Measurements from ENCODE around the gene DCST2.

DNA sequence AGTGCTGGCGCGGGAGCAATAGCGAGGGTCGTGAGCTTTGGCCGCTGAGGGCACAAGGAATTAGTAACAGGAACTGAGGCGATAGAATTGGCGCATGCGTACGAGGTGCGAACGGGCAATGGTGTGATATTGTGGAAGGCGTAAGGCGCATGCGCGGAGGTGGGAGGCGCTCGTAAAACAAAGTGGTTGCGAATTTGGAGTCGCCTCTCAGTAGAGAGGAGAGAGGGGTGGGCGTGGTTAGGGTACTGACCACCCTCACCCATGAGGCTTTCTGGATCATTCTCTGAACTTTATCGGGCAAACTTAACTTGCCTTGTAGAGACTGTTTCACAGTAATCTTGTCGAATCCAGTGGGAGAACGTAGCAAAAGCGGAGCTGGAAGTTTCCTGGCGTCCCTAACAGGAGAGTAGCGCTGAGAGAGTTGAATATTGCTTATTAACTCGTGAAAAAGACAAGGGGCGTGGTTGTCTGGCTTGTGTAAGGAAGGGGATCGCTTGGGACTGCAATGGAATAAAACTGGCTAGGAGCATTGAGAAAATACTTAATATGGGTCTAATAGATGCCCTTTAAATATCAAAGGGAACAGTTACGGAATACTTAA lies 58.7 kb downstream of the DCST2 start:
- TF ChIP-seq, protein P1, sequence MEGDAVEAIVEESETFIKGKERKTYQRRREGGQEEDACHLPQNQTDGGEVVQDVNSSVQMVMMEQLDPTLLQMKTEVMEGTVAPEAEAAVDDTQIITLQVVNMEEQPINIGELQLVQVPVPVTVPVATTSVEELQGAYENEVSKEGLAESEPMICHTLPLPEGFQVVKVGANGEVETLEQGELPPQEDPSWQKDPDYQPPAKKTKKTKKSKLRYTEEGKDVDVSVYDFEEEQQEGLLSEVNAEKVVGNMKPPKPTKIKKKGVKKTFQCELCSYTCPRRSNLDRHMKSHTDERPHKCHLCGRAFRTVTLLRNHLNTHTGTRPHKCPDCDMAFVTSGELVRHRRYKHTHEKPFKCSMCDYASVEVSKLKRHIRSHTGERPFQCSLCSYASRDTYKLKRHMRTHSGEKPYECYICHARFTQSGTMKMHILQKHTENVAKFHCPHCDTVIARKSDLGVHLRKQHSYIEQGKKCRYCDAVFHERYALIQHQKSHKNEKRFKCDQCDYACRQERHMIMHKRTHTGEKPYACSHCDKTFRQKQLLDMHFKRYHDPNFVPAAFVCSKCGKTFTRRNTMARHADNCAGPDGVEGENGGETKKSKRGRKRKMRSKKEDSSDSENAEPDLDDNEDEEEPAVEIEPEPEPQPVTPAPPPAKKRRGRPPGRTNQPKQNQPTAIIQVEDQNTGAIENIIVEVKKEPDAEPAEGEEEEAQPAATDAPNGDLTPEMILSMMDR (IDR thresholded peaks at IDR 0.05), result peak in 1 of 6 experiments; percentile 5
- peak in 1 of 2 donors; percentile 84 for TF ChIP-seq POLR2A (IDR thresholded peaks at IDR 0.05)
